ENCODE data around the gene ITGB1BP2.
"Not testable (repeated sequence)": the region's sequence is repeated elsewhere in the genome, so short reads cannot be mapped to it uniquely, and the experiment has no call there.

Gene ITGB1BP2

DNA sequence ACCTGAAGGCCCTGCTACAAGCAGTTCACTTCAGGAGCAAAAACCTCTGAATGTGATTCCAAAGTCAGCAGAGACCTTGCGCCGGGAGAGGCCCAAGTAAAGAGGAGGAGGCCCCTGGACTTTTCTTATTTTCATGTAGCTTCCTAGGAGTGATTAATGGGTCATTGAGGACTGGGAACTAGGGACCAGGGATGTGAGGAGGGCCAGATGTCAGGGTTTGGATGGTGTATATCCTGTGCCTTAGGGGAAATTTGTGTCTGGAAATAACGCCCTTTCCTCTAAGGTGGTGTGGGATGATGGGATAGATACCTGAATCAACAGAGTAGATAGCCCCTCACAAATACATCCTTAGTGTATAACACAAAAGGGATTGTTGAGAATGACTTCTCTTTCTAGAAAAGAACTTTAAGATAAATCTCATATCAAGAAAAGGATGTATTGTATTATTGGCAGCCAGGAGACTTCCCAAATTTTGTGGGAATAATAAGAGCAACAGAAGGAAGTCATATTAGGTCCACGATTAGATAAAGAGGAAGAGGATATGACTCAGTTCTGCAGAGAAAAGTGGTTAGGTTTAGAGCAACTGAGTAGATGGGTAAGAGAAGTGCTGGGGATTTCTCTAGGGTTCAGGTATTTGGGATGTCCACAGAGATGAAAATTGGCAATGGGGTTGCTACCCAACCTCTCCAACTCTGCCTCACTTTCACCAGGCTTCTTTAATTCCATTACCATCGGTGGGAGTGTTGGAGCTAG, 1.1 kb downstream of the ITGB1BP2 start:
- no peak for DNase-seq

DNA sequence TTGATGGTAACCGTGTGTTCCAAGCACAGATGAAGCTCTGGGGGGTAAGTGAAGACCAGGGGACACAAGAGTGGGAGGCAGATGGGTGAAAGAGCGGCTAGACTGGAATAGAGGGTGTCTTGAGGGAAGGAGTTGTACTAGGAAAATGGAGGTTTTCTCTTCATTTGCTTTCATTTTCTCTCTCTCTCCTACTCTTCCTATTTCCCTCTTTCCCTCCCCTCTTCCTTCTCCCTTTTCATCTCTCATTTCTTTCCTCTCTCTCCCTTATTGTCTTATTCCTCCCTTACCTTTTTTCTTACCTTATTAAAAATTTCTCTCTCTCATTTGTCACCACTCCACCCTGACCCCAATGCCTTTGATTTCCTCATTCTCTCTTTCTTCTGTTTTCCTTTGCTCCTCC, 3.0 kb downstream of the ITGB1BP2 start:
- DNase-seq = no peak

DNA sequence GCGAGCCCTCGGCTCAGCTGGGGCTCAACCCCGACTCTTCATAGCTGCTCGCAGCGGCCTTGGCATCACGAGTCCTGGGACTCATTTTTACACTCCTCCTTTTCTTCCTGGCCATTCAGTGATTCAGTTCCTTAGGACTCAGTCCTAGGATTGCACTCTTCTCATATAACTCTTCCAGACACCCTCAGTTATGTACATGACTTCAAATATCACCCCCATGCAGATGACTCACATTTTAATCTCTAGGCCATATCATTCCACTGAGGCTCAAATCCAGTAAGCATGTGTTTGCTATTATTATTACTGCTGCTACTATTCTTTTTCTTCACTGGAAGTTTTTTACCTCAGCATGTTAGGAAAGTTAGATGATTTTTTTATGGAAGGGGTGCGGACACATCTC, 14.4 kb downstream of the ITGB1BP2 start:
- DNase-seq = no peak

DNA sequence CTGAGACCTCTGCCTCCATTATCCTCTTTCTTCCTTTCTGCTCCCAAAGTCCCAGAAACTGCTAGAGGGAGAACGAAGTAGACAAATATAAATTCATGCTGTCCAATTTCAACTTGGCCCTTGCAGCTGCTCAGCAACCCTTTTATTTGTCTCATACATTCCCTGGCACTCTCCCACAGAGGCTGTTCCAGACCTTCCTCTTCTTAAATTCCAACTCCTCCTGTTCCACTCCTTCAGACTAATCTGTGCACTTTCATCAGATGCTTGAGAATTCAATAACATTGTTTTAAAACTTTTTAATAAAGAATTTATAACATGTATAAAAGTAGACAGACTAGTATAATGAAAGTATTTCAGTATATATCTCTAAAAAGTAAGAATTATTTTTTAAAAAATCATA, 15.4 kb downstream of the ITGB1BP2 start:
- DNase-seq = not testable (repeated sequence)

DNA sequence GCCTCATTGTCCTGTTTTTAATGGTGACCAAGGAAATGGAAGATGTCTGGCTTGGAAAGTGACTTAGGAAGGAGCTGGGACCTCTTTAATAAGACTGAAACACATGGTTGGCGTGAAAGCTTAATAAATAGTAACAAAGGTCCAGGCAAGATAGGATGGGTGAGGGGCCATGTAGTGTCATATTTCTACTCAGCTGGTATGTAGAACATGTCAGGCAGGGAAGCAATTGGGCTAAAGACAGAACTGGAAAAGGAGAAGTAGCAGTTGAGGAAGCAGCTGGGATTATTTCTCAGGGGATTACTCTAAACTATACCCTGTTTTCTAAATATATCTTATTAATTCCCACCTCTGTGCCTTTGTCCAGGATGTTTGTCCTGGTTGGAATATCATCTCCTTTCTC, 18.6 kb downstream of the ITGB1BP2 start:
- DNase-seq = no peak

DNA sequence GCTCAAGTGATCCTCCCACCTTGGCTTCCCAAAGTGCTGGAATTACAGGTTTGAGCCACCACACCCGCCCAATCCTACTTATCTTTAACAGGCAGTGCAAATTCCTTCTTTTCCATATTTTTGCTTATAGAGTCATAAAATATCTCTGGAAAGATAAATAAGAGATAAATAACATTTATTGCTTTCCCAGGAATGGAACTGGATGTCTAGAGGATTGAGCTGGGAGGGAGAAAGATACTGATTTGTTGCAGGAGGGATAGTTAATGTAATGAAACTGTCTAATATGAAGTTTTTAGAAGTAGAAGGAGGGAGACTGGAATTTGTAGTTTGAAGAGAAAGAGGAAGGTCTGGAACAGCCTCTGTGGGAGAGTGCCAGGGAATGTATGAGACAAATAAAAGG, 20.2 kb downstream of the ITGB1BP2 start:
- no peak for DNase-seq

DNA sequence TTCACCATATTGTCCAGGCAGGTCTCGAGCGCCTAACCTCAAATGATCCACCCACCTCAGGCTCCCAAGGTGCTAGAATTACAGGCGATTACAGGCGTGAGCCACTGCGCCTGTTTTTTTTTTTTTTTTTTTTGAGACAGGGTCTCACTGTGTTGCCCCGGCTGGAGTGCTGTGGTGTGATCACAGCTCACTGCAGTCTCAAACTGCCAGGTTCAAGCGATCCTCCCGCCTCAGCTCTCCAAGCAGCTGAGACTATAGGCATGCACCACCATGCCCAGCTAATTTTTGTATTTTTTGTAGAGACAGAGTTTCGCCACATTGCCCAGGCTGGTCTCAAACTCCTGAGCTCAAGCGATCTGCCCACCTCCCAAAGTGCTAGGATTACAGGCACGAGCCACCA, 22.9 kb downstream of the ITGB1BP2 start:
- not testable (repeated sequence) for DNase-seq

DNA sequence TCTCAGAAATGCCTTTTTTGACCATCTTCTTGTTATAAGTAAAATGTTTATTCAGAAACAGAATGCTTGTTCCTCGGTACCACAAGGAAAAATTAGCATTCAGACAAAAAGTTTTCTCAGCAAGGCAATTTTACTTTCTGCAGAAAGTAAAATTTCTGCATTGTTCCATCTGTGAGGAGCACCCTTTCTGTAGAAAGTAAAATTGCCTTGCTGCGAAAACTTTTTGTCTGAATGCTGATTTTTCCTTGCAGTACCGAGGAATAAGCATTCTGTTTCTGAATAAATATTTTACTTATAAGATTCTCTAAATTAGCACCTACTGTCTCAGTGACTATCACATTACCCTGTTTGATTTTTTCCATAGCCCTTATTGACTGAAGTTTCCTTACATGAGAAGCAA, 24.8 kb downstream of the ITGB1BP2 start:
- DNase-seq = no peak

DNA sequence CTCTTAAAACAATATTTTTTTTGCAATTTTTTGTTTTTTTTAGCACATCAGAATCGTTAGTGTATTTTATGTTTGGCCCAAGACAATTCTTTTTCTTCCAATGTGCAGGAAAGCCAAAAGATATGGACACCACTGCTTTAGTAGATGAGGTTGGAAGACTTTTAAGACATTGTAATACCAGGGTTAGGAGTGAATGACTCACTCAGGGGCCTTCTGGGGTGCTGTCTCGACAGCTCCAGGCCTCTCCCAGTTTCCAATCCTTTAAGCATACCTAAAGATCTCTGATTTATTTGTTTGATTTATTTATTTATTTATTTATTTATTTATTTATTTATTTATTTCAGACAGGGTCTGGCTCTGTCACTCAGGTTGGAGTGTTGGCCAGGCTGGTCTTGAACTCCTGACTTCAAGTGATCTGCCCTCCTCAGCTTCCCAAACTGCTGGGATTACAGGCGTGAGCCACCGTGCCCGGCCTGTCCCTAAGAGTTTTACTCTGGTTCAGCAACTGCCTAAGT, 47.7 kb downstream of the ITGB1BP2 start:
- DNase-seq = not testable (repeated sequence)

DNA sequence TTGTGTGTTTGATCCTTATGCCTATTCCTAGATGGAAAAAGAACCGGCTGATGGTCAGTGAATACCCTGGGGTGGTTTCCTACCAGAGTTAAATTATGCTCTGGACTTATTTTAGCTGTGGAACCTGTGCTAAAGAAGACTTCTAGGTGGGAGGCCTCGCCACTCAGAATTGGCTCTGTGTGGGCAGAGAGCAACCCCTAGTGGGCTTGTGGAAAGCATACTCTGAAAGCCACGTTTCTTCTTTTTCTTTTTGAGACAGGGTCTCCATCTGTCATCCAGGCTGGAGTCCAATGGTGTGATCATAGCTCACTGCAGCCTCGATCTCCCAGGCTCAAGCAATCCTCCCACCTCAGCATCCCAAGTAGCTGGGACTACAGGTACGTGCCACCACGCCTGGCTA, 48.3 kb downstream of the ITGB1BP2 start:
- DNase-seq = not testable (repeated sequence)

DNA sequence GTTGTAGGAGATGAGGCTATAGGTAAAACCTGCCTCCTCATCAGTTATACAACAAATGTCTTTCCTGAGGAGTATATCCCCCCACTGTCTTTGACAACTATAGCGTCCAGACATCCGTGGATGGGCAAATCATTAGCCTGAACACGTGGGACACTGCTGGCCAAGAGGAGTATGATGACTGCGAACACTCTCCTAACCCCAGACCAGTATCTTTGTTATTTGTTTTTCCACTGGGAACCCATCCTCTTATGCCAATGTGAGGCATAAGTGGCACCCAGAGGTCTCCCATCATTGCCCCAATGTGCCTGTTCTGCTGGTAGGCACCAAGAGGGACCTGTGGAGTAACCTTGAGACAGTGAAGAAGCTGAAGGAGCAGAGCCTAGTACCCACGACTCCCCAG, 50.9 kb downstream of the ITGB1BP2 start:
- not testable (repeated sequence) for DNase-seq

All from retina (tissue), 1 donor.